HEK293 (cell line): Measurements from ENCODE around the gene APOC1.

Source experiments
- CTCF ChIP-seq: fragments of 450-650 bp; formaldehyde crosslinking; IDR thresholded peaks from 2 replicates; pipeline ENCODE4 v1.5.1; 2016; ENCODE audit warnings: missing biosample characterization, missing genetic modification characterization
- HOXA7 ChIP-seq: sonication (generic); formaldehyde crosslinking; IDR thresholded peaks from 2 replicates; pipeline ENCODE4 v1.8.1; 2022; ENCODE audit warnings: missing genetic modification reagents, borderline replicate concordance
- REST ChIP-seq: fragments of 450-650 bp; formaldehyde crosslinking; IDR thresholded peaks from 2 replicates; pipeline ENCODE4 v1.5.1; 2016; ENCODE audit warnings: missing biosample characterization, missing genetic modification characterization
- SETDB1 ChIP-seq: IDR thresholded peaks from one replicate; pipeline ENCODE4 v1.6.1; 2017; ENCODE audit warnings: mild to moderate bottlenecking, low read length, moderate library complexity, mixed read lengths; ENCODE audit not compliant: insufficient read length
- ZNF146 ChIP-seq: fragments of 450-650 bp; formaldehyde crosslinking; IDR thresholded peaks from 2 replicates; pipeline ENCODE4 v1.5.1; 2016; ENCODE audit warnings: missing biosample characterization, missing genetic modification characterization
- ZNF174 ChIP-seq: fragments of 450-650 bp; formaldehyde crosslinking; IDR thresholded peaks from 2 replicates; pipeline ENCODE4 v1.5.0; 2017; ENCODE audit warnings: missing biosample characterization, mild to moderate bottlenecking, missing genetic modification characterization
- ZNF362 ChIP-seq: fragments of 450-650 bp; formaldehyde crosslinking; IDR thresholded peaks from 2 replicates; pipeline ENCODE4 v1.5.1; 2016; ENCODE audit warnings: missing biosample characterization, missing genetic modification characterization
- ZNF701 ChIP-seq: fragments of 450-650 bp; formaldehyde crosslinking; IDR thresholded peaks from 2 replicates; pipeline ENCODE4 v1.5.1; 2016; ENCODE audit warnings: missing biosample characterization, missing genetic modification characterization

- TF ChIP-seq CTCF (tag by site-specific recombination) (no peak), REST (no peak), ZNF701 (tag by site-specific recombination) (no peak), ZNF362 (tag by site-specific recombination) (no peak), HOXA7 (CRISPR knock-in tag) (no peak), ZNF174 (tag by site-specific recombination) (no peak), ZNF146 (no peak), SETDB1 (no peak)
Observed at GRCh38 chr19:44943801-44944249, 29.4 kb downstream of the APOC1 start.
